Suppressor macrophage treated with lipopolysaccharide for 4 hours (primary cell): ENCODE results near the gene ST8SIA2.

Experiments
- DNase-seq: peaks from one replicate; pipeline ENCODE4 v3.0.0-alpha.2; 2020

Gene ST8SIA2, protein sequence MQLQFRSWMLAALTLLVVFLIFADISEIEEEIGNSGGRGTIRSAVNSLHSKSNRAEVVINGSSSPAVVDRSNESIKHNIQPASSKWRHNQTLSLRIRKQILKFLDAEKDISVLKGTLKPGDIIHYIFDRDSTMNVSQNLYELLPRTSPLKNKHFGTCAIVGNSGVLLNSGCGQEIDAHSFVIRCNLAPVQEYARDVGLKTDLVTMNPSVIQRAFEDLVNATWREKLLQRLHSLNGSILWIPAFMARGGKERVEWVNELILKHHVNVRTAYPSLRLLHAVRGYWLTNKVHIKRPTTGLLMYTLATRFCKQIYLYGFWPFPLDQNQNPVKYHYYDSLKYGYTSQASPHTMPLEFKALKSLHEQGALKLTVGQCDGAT

DNA sequence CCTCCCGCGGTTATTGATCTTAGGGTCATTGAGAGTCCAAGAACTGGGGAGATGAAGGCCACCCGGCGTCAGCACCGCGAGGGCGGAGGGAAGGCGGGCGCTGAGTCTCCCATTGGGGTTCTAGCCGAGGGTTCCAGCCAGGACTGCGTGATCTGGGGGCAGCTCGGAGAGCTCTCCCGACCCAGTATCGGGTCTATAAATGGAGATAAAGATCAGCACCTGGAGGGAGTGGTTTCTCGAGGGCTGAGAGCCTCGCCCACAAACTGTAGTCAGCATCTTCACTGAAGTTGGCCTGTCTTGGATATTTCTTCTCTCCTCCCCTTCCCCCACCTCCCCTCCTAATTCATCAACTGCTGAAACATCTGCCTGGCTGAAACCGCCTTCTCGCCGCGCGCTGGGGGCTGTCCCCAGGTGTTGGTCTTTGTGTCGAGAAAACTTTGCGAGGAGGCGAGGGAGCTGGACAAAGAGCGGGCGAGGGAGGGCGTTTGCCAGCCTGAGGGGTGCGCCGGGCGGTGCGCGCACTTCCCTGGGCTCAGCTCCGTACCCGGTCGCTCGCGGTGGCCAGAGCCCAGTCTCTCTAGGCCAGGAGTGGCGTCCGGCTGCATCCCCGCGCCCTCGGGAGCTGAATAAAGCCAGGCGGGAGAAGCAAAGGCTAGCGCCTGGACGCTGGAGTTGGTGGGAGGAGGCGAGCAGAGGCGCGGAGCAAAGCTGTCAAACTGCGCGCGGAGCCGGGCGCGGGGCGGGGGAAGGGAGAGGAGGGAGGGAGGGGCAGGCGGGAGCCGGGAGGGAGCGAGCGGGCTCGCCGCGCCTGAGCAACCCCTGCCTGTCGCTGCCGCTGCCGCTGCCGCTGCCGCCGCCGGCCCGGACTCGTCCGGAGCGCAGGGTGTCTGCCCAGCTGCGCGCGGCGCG, at the start of gene ST8SIA2:
TSS of gene ST8SIA2 (plus strand) at position 811 of the 909 bp plus-strand sequence. CDS start 184 bp downstream, outside the sequence.
- no peak for DNase-seq

DNA sequence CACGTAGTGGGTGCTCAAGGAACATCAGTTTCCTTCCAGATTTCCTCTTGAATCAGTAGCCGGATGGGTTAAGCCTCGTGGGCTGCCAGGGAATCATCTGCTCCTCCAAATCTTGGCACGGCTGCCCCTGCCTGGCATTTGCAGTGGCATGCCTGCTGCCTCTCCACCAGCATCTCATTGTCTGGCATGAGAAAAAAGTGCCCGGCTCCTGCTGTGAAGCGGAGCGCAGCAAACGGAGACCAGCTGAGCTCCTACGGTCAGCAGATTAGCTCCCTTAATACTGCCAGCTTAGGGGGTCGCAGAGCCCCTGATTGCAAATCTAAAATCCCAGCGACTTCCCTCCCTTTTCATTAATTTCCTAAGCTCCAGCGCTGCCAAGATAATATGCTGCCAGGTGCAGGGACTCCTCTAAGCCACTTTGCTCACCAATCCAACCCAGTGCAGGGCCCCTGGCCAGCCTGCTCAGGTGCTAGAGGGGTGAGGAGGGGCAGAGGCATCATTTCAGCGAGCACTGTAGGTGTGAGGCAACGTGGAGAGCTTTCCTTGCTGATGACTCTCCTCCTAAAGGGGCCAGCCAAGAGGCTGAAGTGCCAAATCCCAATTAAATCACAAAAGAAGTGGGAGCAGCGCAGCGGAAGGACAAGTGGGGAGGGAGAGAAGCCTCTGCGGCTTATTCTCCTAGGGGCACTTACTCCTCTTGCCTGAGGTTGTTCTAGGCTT, 49.6 kb upstream of the ST8SIA2 start:
- no peak for DNase-seq

DNA sequence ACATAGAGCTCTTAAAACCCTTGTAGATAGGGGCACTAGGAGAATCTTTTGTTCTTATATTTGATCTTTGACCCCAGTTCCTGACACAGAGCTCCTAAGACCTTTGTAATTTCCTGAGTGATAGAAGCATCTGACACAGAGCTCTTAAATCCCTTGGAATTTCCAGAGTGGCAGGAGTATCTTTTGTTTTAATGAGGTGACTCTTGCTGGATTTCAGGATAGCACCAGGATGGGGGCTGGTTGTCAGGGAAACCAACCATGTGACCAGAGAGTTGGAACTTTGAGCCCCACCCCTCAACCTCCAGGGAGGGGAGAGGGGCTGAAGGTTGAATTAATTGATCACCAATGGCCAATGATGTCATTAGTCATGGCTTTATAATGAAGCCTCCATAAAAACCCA, 47.6 kb upstream of the ST8SIA2 start:
- no peak for DNase-seq

DNA sequence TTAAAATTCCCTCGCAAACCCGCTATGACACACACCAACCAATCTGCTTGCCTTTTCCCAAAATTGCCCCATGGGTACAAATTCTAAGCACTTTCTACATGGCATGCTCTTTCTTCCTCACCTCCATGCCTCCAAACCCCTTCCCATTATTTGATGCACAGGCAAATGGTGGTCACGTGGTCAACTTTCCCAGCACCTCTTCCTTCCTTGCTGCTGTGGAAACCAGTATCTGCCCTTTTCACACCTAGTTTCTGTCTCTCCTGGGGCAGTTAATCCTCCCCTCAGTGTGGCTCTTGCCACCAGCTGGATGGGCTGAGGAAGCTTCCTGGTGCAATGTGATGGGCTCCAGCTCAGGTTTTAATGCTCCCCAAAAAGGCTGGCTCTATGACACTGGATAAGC, 38.4 kb upstream of the ST8SIA2 start:
- DNase-seq = no peak

DNA sequence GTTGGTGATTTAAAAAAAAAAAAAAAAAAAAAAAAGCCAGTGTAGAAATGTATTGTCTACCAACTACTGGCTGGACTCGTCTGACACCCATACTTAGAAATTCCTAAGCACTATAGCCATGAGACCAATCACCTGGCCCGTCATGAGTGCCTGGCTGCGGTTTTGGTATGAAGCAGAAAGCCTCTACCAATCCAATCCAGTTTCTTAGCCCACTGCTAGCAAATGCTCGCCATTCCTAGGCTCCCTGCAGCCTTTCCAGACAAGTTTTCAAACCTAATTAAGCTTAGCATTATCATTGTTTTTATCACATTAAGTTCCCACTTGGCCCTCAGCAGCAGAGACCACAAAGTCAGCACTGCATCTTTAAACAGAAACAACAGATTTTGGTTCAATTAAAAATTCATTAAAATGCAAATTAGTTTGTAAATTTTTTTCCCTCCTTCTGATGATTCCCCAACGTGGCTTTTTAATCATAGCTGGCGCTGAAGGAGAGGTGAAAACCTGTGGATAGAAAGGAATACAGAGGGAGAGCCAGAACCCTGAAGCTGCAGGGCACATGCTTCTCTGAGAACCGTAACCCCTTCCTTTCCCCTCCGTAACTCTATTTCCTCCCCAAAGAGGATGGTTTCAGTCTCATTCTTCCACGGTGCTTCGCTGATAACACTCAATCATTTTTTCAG, 32.2 kb upstream of the ST8SIA2 start:
- DNase-seq = no peak

DNA sequence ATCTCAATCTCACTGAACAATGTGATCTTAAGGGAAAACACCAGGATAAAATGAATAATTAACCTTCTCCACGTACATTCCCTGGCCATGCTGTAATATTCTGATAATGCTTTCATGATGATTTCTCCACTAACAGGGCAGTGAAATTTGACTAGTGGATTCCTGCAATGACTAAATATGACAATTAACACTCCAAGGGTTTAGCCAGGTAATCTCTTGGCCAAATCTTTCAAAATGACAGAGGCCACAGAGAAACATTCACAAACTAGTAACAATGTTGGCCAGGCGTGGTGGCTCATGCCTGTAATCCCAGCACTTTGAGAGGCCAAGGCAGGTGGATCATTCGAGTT, 31.7 kb upstream of the ST8SIA2 start:
- DNase-seq = no peak

DNA sequence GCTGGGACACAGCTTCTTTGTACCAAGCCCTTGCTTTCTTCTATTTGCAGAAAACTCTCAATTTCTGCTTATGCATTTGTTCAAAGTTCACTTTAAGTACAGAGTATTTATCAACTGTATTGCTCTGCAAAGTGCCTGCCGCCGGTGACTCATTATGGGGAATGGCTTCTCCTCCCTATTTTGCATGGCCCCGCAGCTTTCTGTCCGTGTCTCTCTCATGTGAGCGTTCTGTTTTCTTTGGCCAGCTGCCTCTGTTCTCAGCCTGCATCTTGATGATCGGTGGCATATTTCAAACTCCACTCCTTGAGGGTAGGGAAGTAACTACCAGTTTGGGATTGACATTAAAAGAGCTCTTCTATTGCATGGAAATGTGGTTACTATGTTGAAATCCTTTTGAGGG, 28.6 kb upstream of the ST8SIA2 start:
- no peak for DNase-seq

DNA sequence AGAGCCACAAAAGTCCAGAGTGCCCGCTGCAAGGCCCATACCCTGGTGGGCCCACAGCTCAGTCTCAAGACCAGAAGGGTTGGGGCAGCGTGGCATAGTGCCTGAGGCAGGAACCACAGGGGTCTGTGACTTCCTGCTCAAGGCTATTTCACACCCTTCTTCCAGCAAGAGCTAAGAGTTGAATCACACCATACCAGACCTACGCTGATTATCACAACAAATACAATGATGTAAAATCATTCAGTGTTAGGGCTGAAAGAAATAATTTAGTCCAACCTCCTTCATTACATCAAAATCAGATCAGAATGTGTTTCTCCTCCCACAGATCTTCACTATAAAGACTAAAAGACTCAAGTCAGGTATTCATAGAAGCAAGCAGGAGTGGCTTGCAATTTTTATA, 27.8 kb upstream of the ST8SIA2 start:
- DNase-seq = no peak

DNA sequence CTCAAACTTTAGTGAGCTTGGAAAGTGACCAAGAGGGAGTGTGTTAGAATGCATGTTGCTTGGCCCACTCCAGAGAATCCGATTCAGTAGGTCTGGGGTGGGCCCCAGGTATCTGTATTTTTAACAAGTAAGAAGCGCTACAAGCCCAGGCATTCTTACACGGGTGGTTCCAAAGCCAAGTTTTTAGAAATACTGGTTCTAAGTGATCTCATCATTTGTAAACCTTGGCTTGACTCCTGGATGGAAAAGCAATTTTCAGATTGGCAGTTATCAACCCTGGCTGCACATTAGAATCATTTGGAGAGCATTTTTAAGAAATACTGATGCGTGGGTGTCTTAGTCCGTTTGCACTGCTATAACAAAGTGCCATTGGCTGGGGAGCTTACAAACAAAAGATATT, 27.3 kb upstream of the ST8SIA2 start:
- DNase-seq = no peak

DNA sequence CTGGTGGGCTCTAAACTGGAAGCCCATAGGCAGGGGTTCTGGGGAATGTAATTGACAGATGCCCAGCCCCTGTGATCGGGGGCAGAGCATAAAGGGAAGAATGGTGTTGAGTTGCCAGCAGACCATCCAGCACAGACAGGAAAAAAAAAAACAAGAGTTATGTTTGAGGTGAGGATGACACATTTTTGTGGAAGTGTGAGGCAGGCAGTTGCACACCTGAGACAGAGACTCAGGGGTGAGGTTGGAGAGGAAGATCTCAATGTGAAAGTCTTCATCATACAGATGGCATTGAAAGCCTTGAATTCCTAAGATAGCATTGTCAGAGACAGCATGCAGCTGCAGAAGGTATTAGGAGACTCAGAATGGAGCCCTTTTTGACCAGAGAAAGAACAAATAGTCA, 18.6 kb upstream of the ST8SIA2 start:
- DNase-seq = no peak

DNA sequence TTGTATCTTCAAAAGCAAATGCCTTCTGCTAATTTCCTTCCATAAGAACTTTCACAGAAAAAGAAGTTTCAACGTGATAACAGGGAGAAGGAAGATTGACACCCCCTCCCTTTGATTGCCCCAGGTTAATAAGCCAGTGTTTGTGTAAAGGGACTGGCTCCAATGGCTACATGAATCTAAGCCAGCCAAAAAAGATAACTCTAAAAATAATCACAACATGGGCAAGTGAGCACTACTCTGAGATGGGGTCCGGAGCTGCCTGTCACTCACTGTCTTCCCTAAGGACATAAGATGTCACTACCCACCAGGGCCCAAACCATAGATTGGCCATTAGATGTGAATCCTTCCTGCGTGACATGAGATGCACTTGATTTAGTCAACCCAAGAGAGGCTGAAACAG, 17.6 kb upstream of the ST8SIA2 start:
- DNase-seq = no peak

DNA sequence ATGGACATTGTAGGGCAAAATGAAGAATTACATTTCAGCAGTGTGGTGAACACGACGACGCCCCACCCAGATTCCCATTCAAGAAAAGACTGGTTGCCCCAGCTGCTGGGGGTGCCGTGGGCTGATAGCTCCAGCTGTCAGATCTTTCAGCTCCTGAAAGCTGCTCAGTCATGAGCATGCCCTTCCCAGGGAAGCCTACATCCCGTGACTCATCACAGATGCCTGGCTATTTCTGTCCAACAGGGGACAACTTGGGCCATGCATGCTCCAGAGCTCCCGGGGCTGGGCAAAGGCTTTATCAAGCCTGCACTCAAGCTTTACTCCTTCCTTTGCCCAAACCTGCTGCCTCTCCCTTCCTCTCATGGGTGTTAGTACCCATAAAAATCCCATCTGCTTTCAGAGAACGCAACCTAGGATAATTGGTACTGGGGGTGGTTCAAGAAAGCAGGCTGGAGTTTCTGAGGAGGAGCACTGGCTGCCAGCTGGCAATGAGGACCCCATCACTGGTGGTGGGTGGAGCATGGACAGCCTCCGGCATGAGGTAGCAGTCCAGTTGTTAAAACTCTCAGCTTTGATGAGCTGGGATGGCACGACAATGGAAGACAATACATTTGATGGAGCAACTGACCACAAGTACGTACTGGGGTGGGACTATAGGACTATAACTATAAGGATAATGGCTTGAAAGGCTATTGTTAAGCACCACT, 16.4 kb upstream of the ST8SIA2 start:
- DNase-seq = no peak

DNA sequence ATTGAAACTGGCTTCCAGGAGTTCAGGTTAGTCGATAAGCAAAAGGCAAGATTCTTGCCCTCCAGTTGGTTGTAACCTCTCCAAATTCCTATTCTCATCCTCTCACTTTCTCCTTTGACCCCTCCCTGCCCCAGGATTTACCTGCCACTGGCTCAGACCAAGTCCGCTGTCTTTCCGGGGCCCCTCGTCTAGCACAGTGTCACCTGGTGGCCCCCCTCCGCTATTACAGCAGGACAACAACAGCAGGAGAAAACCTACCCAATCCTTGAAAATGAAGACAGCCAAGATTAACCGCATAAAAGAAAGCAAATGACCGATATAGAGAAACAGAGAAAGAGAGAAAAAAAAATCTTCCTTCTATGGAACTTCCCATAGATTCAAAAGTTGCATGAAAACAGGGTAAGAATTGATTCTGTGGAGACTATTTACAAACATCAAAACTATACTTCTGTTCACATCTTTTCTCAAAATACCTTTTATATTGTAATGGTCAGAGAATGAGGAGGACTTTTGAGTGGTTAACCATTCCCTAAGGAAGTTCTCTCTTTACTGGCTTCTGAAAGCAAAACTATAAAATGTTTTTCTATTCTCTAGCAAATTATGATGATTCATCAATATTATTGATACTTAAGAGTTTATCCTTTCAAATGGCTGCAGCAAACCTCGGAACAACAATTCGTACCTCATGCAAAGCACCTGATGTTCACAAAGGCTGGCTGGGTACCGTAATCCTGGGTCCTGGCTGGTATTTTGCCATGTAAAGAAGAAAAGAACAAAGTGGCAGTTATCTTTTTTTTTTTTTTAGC, 10.0 kb upstream of the ST8SIA2 start:
- DNase-seq = peak; percentile 6

DNA sequence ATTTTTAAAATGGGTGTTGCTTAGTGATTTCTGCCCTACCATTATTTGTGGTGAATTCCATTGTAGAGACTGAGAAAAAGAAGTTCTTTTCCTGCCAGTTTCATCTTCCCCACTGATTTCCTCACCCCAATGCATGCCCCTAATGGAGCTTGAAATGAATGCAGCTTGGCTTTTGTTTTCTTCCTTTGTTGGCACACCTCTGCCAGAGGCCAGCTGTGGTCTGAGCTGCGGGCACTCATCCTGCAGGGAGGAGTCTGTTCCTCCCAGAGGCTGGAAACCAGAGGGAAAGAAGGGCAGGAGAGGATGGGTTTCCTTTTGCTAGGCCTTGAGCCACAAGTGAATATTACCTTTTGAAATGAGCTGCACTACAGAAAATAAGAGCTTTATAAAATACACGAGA, 9.3 kb upstream of the ST8SIA2 start:
- no peak for DNase-seq

DNA sequence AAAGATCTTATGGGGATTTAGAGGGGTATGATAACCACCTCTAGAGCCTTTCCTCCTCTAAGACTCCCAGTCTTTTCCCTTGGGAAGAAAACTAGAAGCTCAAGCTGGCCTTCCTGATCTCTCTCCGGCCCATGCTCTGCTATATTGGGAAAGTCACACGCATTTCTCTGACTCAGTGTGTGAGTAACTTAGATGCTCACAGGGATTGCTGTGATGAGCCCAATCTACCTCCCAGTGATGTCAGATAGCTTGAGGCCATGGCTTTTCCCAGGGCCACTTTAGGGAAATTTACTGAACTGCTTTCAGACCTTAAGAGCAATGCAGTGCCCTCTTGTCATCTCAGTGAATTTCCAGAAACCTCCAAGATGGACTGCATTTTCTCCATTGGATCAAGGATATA, 8.6 kb upstream of the ST8SIA2 start:
- DNase-seq = no peak

DNA sequence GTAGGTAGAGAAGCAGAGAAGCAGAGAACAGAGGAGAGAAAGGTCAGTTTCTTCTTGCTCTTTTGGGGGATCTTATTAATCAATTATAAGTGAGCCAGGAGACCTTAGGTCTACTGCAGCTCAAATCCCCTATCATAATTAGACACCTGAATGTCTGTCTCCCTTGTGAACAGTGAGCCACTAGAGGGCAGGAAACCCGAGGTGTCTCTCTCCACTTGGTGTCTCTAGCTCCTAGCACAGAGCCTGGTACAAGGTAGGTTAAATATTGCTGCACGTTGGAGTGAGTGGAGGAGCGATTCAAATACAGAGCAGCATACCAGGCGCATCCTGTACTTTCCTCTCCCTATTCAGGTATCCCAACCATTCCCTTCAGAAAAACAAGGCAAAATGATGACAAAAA, 2.0 kb upstream of the ST8SIA2 start:
- no peak for DNase-seq

DNA sequence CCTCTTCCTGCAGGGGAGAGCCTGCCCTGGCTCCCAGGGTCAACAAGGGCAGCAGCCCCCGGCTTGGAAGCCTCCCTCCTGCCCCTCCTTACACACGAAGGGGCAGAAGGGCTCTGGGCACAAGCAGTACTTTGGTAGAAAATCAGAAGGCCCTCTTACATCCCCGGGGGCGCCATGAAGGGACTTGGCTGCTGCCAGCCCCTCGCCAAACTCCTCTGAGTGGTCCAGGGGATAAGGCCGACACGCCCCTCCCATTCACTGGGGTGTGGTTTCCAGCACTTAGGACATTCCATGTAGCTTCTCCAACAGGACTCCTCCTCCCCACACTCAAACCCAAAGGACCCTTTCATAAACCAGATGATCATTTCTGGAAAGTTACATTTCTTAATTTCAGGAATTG, 1.2 kb upstream of the ST8SIA2 start:
- DNase-seq = no peak

DNA sequence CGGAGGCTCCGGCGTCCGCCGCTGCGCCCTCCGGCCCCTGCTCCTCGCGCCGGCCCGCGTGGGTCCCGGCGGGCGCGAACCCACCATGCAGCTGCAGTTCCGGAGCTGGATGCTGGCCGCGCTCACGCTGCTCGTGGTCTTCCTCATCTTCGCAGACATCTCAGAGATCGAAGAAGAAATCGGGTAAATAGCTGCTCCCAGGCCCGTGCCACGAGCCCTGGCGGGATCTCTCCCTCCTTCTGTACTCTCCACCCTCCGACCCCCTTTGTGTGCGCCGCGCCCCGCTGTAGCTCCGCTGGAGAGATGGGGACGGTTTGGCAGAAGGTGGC, 263 bp downstream of the ST8SIA2 start:
- DNase-seq = no peak

DNA sequence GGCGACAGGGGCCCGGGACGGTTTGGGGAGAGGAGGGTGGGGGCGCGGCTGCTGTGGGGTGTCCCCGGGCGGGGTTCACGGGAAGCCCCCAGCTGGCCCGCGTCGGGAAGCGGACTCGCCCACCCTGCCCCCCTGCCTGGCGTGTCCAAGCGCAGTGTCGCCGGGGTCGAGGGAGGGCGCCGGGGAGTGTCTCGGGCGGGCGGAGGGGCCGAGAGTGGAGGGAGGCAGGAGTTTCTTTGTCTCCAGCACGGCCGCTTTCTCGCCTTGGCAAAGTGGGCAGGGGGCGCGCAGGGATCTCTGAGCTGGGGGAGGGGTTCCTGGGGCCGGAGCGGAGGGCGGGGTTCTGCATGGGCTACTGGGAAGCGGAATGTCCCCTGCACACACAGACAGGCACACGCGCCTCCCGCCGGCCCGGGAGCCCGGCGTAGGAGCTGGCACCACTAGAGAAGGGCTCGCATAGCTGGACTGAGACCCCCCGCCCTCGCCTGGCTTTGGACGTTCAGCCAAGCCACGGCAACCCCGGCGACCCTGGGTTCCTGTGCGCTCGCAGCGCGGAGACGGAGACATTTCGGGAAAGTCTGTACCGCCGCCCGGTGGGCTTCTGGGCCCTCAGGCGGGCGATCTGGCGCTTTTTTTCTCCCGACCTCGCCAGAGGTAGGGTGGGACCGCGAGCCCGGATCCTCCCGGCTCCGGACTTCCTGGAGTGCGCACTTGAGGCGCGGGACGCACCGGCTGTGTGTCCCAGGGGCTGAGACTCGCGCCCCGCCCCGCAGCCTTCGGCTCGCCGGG, 822 bp downstream of the ST8SIA2 start:
- DNase-seq = no peak

DNA sequence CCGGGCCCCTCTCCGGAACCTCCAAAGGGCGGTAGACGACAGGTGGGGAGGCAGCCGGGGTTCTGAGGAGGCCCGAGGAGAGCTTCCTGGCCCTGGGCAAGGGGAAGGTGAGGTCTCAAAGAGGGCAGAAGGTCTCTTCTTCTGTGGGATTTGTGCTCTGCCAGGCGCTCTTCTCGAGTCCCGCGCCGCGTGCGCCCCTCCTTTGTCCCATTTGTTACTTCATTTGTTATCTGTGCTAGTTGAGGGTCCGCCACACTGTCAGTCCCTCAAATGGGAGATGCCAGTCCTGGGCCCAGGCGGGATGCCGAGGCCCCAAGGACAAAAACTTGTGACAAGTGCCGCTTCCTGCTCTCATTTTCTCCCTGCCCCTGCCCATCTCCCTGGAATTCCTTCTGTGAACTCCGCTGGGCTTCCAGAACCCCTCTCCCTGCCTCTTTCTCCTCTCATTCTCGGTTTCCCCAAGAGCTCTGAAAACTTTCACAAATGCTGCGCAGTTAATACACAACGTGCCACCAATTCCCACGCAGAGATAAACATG, 1.5 kb downstream of the ST8SIA2 start:
- no peak for DNase-seq
